SK-N-MC (cell line): ENCODE data around the gene KCNC3.

ENCODE experiments used
- EZH2 ChIP-seq: fragments of 200-600 bp; sonication (generic); IDR thresholded peaks from one replicate; pipeline ENCODE4 v1.6.1; 2017; ENCODE audit warnings: antibody characterized with exemption
- FOXP2 ChIP-seq: optimal IDR thresholded peaks from 2 replicates; pipeline ENCODE3; 2011; ENCODE audit warnings: mild to moderate bottlenecking, moderate library complexity; ENCODE audit not compliant: insufficient read depth; ENCODE audit errors: extremely low read length, control extremely low read depth
- POLR2AphosphoS5 ChIP-seq: IDR thresholded peaks from 2 replicates; pipeline ENCODE4 v1.6.1; 2012; ENCODE audit warnings: mild to moderate bottlenecking, low read depth, low read length, borderline replicate concordance

- no peak for TF ChIP-seq POLR2AphosphoS5
- TF ChIP-seq EZH2, result no peak
- no peak for TF ChIP-seq FOXP2
These were observed 8.6 kb downstream of the KCNC3 start for GRCh38 chr19:50320596-50320995.
